Liver (tissue), 3 donors: ENCODE data around the gene FBXW9.

Experiments used
- CTCF ChIP-seq: fragments of 150-350 bp; IDR thresholded peaks from 2 replicates; pipeline ENCODE4 v1.5.1; 2017; ENCODE audit warnings: improper control_type of control experiment, low read depth, low read length; ENCODE audit not compliant: missing input control
- FOXA1 ChIP-seq: IDR thresholded peaks from 2 replicates; pipeline ENCODE4 v1.6.1; 2016; ENCODE audit warnings: antibody characterized with exemption
- GABPA ChIP-seq, 2 donors: IDR thresholded peaks in 1 of 2; conservative IDR thresholded peaks in 1 of 2; 2 replicates each; pipeline ENCODE4 v1.6.1; 2016; ENCODE audit warnings: antibody characterized with exemption in 2 of 2, mild to moderate bottlenecking in 1 of 2, moderate library complexity in 1 of 2
- MAX ChIP-seq: IDR thresholded peaks from 2 replicates; pipeline ENCODE4 v1.6.1; 2016; ENCODE audit warnings: antibody characterized with exemption
- RAD21 ChIP-seq, 2 donors: IDR thresholded peaks; 2 replicates each; pipeline ENCODE4 v1.6.1; 2016; ENCODE audit warnings: antibody characterized with exemption in 2 of 2, mild to moderate bottlenecking in 2 of 2
- REST ChIP-seq: IDR thresholded peaks from 2 replicates; pipeline ENCODE4 v1.6.1; 2016; ENCODE audit warnings: antibody characterized with exemption, mild to moderate bottlenecking
- RXRA ChIP-seq, 2 donors: IDR thresholded peaks; 2 replicates each; pipeline ENCODE4 v1.6.1; 2017 to 2018; ENCODE audit warnings: antibody characterized with exemption in 2 of 2, mild to moderate bottlenecking in 1 of 2
- TAF1 ChIP-seq: conservative IDR thresholded peaks from 2 replicates; pipeline ENCODE4 v1.6.1; 2016; ENCODE audit warnings: antibody characterized with exemption, mild to moderate bottlenecking
- ZBTB33 ChIP-seq: IDR thresholded peaks from 2 replicates; pipeline ENCODE4 v1.6.1; 2016; ENCODE audit warnings: antibody characterized with exemption
- TF ChIP-seq, protein P1 (sequence below): IDR thresholded peaks from 2 replicates; pipeline ENCODE4 v1.6.1; 2016; ENCODE audit warnings: antibody characterized with exemption
- donor health status: healthy.
- donor health status: healthy.

DNA sequence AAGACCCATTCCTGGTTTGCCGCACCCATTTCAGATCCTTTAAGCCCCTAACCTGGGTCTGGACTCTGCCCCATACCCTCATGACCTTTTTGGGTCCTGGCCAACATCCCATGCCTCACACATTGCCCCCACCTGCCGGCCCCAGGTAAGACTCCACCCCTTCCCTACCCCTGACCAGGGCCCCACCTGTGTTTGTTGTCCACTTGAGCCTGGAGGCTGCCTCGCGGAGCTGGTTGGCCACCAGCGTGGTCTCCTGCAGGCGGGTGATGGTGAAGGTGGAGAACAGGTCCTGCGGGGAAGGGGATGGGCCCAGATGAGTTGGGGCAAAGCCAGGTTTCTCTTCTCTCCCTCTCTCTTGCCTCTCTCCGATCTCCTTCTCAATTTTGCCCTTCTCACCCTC is 49.4 kb downstream of the FBXW9 start:
- TF ChIP-seq CTCF (no peak), TAF1 (no peak), RAD21 (IDR thresholded peaks at IDR 0.05) (no peak), RXRA (IDR thresholded peaks at IDR 0.05) (no peak), FOXA1 (no peak), REST (no peak), MAX (no peak), ZBTB33 (no peak), GABPA (IDR thresholded peaks at IDR 0.05 in 1 of 2, conservative IDR thresholded peaks at IDR 0.05 in 1 of 2) (no peak)
- TF ChIP-seq, protein P1, sequence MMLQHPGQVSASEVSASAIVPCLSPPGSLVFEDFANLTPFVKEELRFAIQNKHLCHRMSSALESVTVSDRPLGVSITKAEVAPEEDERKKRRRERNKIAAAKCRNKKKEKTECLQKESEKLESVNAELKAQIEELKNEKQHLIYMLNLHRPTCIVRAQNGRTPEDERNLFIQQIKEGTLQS: no peak
